Measurements from ENCODE around the gene KLHL17.
"Not testable (repeated sequence)": the region's sequence is repeated elsewhere in the genome, so short reads cannot be mapped to it uniquely, and the experiment has no call there.

The KLHL17 gene

DNA sequence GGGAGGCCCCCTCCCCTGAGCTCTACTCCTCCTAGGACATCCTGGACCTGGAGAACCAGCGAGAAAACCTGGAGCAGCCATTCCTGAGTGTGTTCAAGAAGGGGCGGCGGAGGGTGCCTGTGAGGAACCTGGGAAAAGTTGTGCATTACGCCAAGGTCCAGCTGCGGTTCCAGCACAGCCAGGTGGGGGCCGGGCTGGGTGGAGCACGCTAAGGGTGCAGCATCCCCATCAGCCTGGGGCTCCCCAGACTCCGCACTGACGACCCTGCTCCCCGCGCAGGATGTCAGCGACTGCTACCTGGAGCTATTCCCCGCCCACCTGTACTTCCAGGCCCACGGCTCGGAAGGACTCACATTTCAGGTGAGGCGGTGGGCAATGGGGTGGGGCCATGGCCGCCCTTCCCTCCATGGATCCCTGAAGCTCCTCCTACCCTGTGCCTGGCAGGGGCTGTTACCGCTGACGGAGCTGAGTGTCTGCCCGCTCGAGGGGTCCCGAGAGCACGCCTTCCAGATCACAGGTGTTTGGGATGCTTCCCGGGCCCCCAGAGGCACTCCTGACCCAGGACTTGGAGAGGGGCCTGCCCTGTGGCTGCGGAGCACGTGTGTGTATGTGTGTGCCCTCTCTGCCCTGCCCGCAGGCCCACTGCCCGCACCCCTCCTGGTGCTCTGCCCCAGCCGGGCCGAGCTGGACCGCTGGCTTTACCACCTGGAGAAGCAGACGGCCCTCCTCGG, 10.0 kb downstream of the KLHL17 start:
- no peak for TF ChIP-seq ZNF274 (IDR thresholded peaks at IDR 0.05; ENCODE audit: low read depth, low read length)
- H3K4me3 ChIP-seq (ENCODE audit: low read length): no peak overlapping the region

DNA sequence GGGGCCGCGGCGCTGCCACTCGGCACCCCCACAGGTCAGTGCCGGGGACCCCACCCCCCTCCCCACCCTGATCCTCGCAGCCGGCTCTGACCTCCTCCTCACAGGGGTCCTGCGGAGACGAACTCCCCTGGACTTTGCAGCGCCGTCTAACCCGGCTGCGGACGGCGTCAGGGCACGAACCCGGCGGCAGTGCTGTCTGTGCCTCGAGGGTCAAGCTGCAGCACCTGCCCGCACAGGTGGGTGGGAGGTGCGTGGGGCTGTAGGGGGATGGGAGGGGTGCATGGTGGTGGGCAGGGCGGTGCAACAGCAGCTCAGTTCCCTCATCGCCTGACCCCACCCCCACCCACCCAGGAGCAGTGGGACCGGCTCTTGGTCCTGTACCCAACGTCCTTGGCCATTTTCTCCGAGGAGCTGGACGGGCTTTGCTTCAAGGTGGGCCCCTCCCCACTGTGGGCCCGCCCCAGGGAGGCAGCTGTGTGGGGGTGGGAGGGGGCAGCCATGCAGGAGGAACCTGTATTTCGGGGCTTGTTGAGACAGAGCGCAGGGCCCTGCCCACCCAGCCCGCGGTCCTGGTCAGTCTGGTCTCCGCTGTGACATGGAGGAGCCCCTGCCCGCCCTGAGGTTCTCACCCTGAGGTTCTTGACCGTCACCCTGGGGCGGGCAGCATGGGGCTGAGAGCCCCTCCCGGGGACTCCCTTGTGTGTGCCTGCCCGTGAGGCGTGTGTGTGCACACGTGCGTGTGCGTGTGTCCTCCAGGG, 10.8 kb downstream of the KLHL17 start:
- TF ChIP-seq ZNF274 (IDR thresholded peaks at IDR 0.05; ENCODE audit: low read depth, low read length): no peak
- no peak overlapping the region for H3K4me3 ChIP-seq (ENCODE audit: low read length)

DNA sequence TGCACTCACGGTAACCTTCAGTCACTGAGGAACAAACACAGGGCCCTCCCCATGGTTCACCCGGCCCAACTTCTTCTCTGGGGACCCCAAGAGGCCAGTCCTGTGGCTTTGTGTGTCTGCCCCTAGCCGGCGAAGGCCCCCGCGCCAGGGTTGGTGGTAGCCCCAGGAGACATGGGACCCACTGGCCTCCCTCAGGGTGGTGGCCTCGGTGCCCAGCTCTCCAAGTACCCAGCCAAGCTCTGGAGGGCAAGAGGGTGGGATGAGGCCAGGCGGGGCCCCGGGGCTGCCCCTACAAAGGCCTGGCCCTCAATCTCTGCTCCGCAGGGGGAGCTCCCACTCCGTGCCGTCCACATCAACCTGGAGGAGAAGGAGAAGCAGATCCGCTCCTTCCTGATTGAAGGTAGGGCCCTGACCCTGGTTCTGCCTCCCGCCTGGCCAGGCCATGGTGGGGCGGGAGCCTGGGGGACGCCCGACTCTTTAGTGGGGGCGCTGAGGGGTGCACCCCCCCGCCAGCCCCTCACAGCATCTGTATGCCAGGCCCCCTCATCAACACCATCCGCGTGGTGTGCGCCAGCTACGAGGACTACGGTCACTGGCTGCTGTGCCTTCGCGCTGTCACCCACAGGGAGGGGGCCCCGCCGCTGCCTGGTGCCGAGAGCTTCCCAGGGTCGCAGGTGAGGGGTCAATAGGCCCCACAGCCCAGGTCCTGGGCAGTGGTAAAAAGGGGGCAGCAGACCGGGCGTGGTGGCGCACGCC, 11.5 kb downstream of the KLHL17 start:
- no peak overlapping the region for H3K4me3 ChIP-seq (ENCODE audit: low read length)
- no peak for TF ChIP-seq ZNF274 (IDR thresholded peaks at IDR 0.05; ENCODE audit: low read depth, low read length)

DNA sequence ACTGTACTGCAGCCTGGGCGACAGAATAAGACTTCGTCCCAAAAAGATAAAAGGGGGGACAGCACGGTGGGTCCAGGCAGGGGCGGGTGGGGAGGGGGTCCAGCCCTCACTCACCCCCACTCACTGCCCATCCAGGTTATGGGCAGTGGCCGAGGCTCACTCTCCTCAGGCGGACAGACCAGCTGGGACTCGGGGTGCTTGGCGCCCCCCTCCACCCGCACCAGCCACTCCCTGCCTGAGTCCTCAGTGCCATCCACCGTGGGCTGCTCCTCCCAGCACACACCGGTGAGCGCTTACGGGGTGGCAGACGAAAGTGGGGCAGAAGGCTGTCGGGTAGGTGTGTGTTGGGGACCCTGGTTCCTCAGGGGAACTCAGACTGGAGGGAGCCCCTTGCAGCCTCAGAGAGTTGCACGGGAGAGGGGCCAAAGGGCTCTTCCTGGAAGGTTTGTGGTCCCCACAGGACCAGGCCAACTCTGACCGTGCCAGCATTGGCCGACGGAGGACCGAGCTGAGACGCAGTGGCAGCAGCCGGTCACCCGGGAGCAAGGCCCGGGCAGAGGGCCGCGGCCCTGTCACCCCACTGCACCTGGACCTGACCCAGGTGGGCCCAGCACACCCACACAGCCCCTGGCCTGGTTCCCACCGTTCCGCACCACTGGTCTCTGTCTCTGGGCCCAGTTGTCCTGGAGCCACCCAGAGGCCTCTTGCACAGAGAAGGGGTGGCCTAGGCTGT, 12.5 kb downstream of the KLHL17 start:
- H3K4me3 ChIP-seq (ENCODE audit: low read length): no peak overlapping the region
- no peak for TF ChIP-seq ZNF274 (IDR thresholded peaks at IDR 0.05; ENCODE audit: low read depth, low read length)

- H3K4me3 ChIP-seq (ENCODE audit: low read length): no peak overlapping the region
- no peak for TF ChIP-seq ZNF274 (IDR thresholded peaks at IDR 0.05; ENCODE audit: low read depth, low read length)
Observed at GRCh38 chr1:973459-974292, 13.3 kb downstream of the KLHL17 start.

DNA sequence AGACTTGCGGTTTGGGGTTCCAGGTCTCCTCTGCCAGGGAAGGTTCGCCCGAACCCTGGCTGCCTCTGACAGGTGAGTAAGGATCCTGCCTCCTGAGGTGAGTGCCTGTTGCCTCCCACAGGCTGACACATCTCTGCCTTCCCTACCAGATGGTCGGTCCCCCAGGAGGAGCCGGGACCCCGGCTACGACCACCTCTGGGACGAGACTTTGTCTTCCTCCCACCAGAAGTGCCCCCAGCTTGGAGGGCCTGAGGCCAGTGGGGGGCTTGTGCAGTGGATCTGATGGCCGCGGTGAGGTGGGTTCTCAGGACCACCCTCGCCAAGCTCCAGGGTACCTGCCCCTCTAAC, 13.9 kb downstream of the KLHL17 start:
- TF ChIP-seq ZNF274 (IDR thresholded peaks at IDR 0.05; ENCODE audit: low read depth, low read length): no peak
- H3K4me3 ChIP-seq (ENCODE audit: low read length): no peak overlapping the region

- no peak overlapping the region for H3K4me3 ChIP-seq (ENCODE audit: low read length)
- no peak for TF ChIP-seq ZNF274 (IDR thresholded peaks at IDR 0.05; ENCODE audit: low read depth, low read length)
Observed at GRCh38 chr1:974687-975328, 14.4 kb downstream of the KLHL17 start.

GRCh38 chr1:975365-975764, 15.0 kb downstream of the KLHL17 start:
- no peak overlapping the region for H3K4me3 ChIP-seq (ENCODE audit: low read length)
- no peak for TF ChIP-seq ZNF274 (IDR thresholded peaks at IDR 0.05; ENCODE audit: low read depth, low read length)

DNA sequence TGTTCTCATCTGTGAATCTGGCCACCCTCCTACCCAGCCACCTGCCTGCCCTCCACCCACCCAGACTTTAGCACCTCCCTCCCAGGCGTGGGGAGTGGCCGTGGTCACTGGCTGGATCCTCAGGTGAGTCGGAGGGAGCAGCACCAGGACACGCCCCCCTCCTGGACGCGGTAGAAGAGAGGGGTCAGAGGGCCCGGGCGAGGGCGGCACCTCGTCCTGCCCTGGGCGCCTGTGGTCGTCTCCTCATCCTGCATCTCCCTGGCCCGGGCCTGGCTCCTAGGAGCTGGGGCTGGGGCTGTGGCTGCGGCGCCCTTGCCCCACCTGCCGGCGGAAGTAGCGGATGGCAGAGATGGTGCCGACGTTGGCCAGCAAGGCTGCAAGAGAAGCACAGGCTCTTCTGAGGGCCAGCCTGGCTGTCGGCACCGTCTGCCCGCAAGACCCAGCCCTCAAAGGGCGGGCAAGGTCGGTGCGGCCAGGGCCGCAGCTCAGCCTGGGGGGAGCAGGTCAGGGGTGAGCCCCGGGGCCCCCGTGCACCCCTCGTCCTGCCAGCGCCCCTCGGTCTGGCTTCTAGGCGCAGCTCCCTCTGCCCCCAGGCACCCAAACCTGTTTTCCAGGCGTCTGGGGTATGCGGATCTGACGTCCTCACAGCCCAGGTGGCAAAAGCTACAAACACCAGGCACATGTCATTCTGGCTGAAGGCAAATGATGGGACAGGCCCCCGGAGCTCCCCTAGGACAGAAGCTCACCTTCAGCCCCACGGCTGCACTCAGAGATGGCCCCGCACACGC, 15.7 kb downstream of the KLHL17 start:
- no peak overlapping the region for H3K4me3 ChIP-seq (ENCODE audit: low read length)
- TF ChIP-seq ZNF274 (IDR thresholded peaks at IDR 0.05; ENCODE audit: low read depth, low read length): no peak

- H3K4me3 ChIP-seq (ENCODE audit: low read length): not testable (repeated sequence)
Observed at GRCh38 chr1:976791-977190, 16.4 kb downstream of the KLHL17 start.

DNA sequence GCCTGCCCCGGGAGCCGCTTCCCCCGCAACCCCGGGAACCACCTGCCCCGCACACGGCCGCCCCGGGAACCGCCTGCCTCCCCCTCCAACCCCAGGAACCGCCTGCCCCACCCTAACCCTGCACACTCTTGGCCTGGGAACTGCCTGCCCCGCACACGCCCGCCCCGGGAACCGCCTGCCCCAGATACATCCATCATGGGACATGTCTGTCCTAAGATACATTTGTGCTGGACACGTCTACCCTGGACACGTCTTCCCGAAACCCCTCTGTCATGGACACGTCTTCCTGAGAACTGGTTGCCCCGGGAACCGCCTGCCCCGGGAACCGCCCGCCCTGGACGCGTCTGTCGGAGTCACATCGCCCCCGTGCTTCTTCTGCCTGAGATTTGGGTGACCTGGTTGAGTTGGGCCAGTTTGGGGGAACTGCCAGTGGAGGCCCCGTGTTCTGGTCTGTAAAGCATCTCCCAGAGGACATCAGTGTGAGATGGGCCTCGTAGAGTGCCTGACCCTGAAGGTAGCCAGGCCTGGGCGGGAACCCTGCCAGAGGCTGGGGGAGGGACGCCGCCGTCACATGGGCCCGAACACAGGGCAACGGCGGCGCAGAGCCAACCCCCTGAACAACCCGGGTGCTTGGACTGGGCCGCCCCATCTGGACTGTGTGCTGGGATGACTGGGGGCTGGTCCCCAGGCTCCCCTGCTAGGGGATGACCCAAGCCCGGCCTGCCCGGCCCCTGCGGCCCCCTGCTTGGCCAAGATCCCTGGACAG, 17.9 kb downstream of the KLHL17 start:
- TF ChIP-seq ZNF274 (IDR thresholded peaks at IDR 0.05; ENCODE audit: low read depth, low read length): no peak
- H3K4me3 ChIP-seq (ENCODE audit: low read length): no peak overlapping the region

Measured in GM08714 (cell line).